Osteocyte (in vitro differentiated cells): ENCODE measurements around the gene RPS18. TPM values are rescaled to one million over a fixed set of nuclear protein-coding genes. Genes with fewer than 3 reads are reported as not detected.
A peak's percentile ranks its signal among the peaks of the same experiment; 100 is the strongest.
"Not testable (repeated sequence)": the region's sequence is repeated elsewhere in the genome, so short reads cannot be mapped to it uniquely, and the experiment has no call there.

Source experiments
- DNase-seq: peaks from one replicate; pipeline ENCODE4 v3.0.0; 2021; ENCODE audit warnings: mixed read lengths; ENCODE audit not compliant: unreplicated experiment; ENCODE audit errors: extremely low spot score
- H3K27ac Mint-ChIP-seq: one replicate; pipeline ENCODE4 v1.8.0; 2021; ENCODE audit warnings: mild to moderate bottlenecking, mixed read lengths; ENCODE audit not compliant: unreplicated experiment
- H3K27me3 Mint-ChIP-seq: one replicate; pipeline ENCODE4 v1.8.0; 2021; ENCODE audit warnings: mixed read lengths; ENCODE audit not compliant: unreplicated experiment
- H3K36me3 Mint-ChIP-seq: one replicate; pipeline ENCODE4 v1.8.0; 2021; ENCODE audit warnings: mixed read lengths; ENCODE audit not compliant: unreplicated experiment
- H3K4me1 Mint-ChIP-seq: one replicate; pipeline ENCODE4 v1.8.0; 2021; ENCODE audit warnings: mixed read lengths; ENCODE audit not compliant: unreplicated experiment
- H3K4me3 Mint-ChIP-seq: one replicate; pipeline ENCODE4 v1.8.0; 2021; ENCODE audit warnings: mild to moderate bottlenecking, moderate library complexity, mixed read lengths; ENCODE audit not compliant: unreplicated experiment
- H3K9me3 Mint-ChIP-seq: one replicate; pipeline ENCODE4 v1.8.0; 2021; ENCODE audit warnings: mixed read lengths; ENCODE audit not compliant: unreplicated experiment
- total RNA-seq: library from RNA; stranded (reverse); gene quantifications from 2 replicates; pipeline ENCODE4 v1.2.1, GENCODE V29; 2021
- TF ChIP-seq, protein P1 (sequence below): fragments of 200-600 bp; sonication (generic); IDR thresholded peaks from 2 replicates; pipeline ENCODE4 v1.5.0; 2021; ENCODE audit warnings: antibody characterized with exemption, mild to moderate bottlenecking, moderate library complexity

The RPS18 gene
- total RNA-seq, 1 donor from 2014 or later, result 2,180 TPM

- TF ChIP-seq, protein P1, sequence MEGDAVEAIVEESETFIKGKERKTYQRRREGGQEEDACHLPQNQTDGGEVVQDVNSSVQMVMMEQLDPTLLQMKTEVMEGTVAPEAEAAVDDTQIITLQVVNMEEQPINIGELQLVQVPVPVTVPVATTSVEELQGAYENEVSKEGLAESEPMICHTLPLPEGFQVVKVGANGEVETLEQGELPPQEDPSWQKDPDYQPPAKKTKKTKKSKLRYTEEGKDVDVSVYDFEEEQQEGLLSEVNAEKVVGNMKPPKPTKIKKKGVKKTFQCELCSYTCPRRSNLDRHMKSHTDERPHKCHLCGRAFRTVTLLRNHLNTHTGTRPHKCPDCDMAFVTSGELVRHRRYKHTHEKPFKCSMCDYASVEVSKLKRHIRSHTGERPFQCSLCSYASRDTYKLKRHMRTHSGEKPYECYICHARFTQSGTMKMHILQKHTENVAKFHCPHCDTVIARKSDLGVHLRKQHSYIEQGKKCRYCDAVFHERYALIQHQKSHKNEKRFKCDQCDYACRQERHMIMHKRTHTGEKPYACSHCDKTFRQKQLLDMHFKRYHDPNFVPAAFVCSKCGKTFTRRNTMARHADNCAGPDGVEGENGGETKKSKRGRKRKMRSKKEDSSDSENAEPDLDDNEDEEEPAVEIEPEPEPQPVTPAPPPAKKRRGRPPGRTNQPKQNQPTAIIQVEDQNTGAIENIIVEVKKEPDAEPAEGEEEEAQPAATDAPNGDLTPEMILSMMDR, result no peak
- DNase-seq, result no peak
- Mint-ChIP-seq H3K9me3 (no peaks in the 10 kb centered on the region), H3K27ac (peak overlapping the region; percentile 100), H3K36me3 (peaks cover 31% of the 10 kb centered on the region), H3K4me1 (peaks cover 70% of the 10 kb centered on the region), H3K4me3 (peak overlapping the region; percentile 100), H3K27me3 (no peaks in the 10 kb centered on the region)
Observed at GRCh38 chr6:33272275-33273128, 627 bp downstream of the RPS18 start.

DNA sequence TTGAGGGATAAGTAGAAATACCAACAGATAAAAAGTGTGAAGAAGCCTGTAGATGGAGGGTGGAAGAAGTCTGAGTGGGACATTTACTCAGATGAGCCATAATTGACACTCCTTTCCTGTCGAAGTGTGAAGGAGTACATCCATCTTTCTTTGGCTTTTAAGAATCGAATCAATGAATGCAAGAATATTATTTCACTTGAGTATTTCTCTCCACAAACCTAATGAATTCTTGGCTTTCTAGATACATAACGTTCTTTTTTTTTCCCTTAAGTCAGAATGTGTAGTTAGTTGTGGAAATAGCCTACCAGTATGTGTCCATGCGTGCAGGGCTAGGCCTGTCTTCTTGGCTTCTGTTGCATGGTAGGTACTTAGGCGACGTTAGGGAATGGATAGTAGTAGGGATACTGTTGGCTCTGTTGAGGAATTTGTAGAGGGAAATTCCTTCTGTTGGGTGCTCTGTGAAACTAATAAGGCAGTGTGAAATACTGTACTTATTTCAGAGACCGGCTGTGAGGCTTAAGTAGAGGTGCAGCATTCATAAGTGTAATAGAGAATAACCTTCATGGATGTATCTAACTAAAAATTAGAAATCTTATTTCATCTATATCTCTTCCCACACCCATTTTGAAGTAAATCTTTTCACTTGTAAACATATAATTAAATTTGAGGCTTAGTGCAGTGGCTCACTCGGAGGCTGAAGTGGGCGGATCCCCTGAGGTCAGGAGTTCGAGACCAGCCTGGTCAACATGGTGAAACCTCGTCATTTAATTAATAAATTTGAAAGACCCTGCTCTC lies 1.5 kb downstream of the RPS18 start:
- Mint-ChIP-seq H3K27me3 (no peaks in the 10 kb centered on the region), H3K36me3 (peaks cover 25% of the 10 kb centered on the region), H3K4me3 (peak overlapping the region; percentile 100)

GRCh38 chr6:33273924-33274902 lies 2.3 kb downstream of the RPS18 start:
- DNase-seq, result no peak
- Mint-ChIP-seq H3K27ac (peak overlapping the region; percentile 78), H3K36me3 (peaks cover 25% of the 10 kb centered on the region), H3K9me3 (no peaks in the 10 kb centered on the region), H3K4me3 (peak overlapping the region; percentile 100), H3K4me1 (peaks cover 73% of the 10 kb centered on the region), H3K27me3 (no peaks in the 10 kb centered on the region)
- TF ChIP-seq, protein P1, result no peak

More for the DNA sequence above, 1.5 kb downstream of the RPS18 start:
- TF ChIP-seq, protein P1, result no peak
- Mint-ChIP-seq H3K9me3 (no peaks in the 10 kb centered on the region), H3K27ac (peak overlapping the region; percentile 100), H3K4me1 (peaks cover 73% of the 10 kb centered on the region)
- DNase-seq, result no peak

DNA sequence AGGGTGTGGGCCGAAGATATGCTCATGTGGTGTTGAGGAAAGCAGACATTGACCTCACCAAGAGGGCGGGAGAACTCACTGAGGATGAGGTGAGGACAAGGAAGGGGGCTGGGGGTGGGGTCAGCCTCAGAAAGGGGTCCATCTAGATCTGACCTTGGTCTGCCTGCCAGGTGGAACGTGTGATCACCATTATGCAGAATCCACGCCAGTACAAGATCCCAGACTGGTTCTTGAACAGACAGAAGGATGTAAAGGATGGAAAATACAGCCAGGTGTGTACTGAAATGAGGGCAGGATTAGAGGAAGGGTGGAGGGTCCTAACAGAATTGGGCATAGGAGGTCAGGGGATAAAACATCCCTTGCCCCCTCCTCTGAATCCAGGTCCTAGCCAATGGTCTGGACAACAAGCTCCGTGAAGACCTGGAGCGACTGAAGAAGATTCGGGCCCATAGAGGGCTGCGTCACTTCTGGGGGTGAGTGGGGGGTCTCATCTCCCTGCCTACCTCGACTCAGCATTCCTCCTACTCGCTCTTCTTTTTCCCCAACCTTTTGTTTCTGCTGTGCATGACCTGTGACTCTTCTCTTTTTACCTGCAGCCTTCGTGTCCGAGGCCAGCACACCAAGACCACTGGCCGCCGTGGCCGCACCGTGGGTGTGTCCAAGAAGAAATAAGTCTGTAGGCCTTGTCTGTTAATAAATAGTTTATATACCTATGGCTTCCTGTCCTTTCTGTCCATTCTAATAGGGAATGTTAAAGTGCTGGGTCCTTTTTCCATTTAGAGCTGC lies 4.1 kb downstream of the RPS18 start:
- not testable (repeated sequence) for H3K27me3 Mint-ChIP-seq

DNA sequence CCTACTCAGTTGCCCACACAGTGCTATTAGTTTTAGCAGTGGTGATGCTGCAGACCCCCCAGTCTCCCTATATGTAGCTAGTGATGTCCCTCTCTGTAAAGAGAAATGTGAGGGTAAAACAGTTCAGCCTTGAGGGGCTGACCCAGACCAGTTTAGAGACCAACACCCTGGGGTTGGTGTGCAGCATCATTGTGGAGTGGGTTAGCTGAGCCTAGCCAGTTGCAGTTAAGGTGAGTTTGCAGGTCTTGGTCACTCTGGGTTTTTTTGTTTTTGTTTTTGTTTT lies 4.6 kb downstream of the RPS18 start:
- Mint-ChIP-seq H3K4me3 (peak overlapping the region; percentile 79), H3K36me3 (peaks cover 28% of the 10 kb centered on the region), H3K9me3 (no peaks in the 10 kb centered on the region), H3K4me1 (peaks cover 59% of the 10 kb centered on the region), H3K27ac (peak overlapping the region; percentile 85), H3K27me3 (no peaks in the 10 kb centered on the region)
- DNase-seq, result no peak
- TF ChIP-seq, protein P1, result no peak

More for the DNA sequence above, 4.1 kb downstream of the RPS18 start:
- Mint-ChIP-seq H3K4me3 (peak overlapping the region; percentile 79), H3K36me3 (peaks cover 28% of the 10 kb centered on the region), H3K4me1 (peaks cover 63% of the 10 kb centered on the region), H3K27ac (peak overlapping the region; percentile 85)
- H3K9me3 Mint-ChIP-seq, DNase-seq: not testable (repeated sequence)
